Mesothelial cell of epicardium (in vitro differentiated cells): ENCODE results near the gene TSPYL4. TPM values are rescaled to one million over a fixed set of nuclear protein-coding genes. Genes with fewer than 3 reads are reported as not detected.
"Not testable (repeated sequence)": the region's sequence is repeated elsewhere in the genome, so short reads cannot be mapped to it uniquely, and the experiment has no call there.

Source experiments
- DNase-seq, 2 experiments: peaks; one replicate each; pipeline ENCODE4 v3.0.0; 2021; ENCODE audit warnings: low spot score in 2 of 2; ENCODE audit not compliant: unreplicated experiment in 2 of 2
- H3K27ac Mint-ChIP-seq: 2 replicates; pipeline ENCODE4 v1.8.0; 2021; ENCODE audit warnings: mixed read lengths
- H3K27me3 Mint-ChIP-seq: 2 replicates; pipeline ENCODE4 v1.8.0; 2021; ENCODE audit warnings: low read depth, mixed read lengths
- H3K36me3 Mint-ChIP-seq: 2 replicates; pipeline ENCODE4 v1.8.0; 2021; ENCODE audit warnings: mixed read lengths
- H3K4me1 Mint-ChIP-seq: 2 replicates; pipeline ENCODE4 v1.8.0; 2021; ENCODE audit warnings: mixed read lengths
- H3K4me3 Mint-ChIP-seq: 2 replicates; pipeline ENCODE4 v1.8.0; 2021; ENCODE audit warnings: mild to moderate bottlenecking, moderate library complexity, mixed read lengths
- H3K9me3 Mint-ChIP-seq: 2 replicates; pipeline ENCODE4 v1.8.0; 2021; ENCODE audit warnings: mixed read lengths
- CTCF ChIP-seq: fragments of 200-600 bp; sonication (generic); IDR thresholded peaks from one replicate; pipeline ENCODE4 v1.5.0; 2021; ENCODE audit warnings: antibody characterized with exemption; ENCODE audit not compliant: unreplicated experiment
- total RNA-seq: library from RNA; stranded (reverse); gene quantifications from 3 replicates; pipeline ENCODE4 v1.2.1, GENCODE V29; 2021

Gene TSPYL4
- total RNA-seq, 1 donor from 2014 or later = 44.0 TPM

- Mint-ChIP-seq H3K36me3 (peaks cover 2% of the 10 kb centered on the region), H3K27ac (no peak overlapping the region), H3K4me1 (peaks cover 13% of the 10 kb centered on the region), H3K9me3 (no peaks in the 10 kb centered on the region), H3K4me3 (no peak overlapping the region), H3K27me3 (no peaks in the 10 kb centered on the region)
- no peak for TF ChIP-seq CTCF
- no peak for DNase-seq
Measured at GRCh38 chr6:116286773-116287358, 33.0 kb upstream of the TSPYL4 start.

- not testable (repeated sequence) for H3K27ac Mint-ChIP-seq, H3K4me3 Mint-ChIP-seq
Measured at GRCh38 chr6:116284984-116285383, 31.1 kb upstream of the TSPYL4 start.

GRCh38 chr6:116283191-116283590 is 29.3 kb upstream of the TSPYL4 start:
- no peak overlapping the region for H3K27ac Mint-ChIP-seq

More at GRCh38 chr6:116284984-116285383, 31.1 kb upstream of the TSPYL4 start:
- not testable (repeated sequence) for DNase-seq, H3K27me3 Mint-ChIP-seq, H3K36me3 Mint-ChIP-seq, H3K9me3 Mint-ChIP-seq
- peaks cover 25% of the 10 kb centered on the region for H3K4me1 Mint-ChIP-seq

GRCh38 chr6:116282698-116283097 is 28.8 kb upstream of the TSPYL4 start:
- Mint-ChIP-seq H3K27ac (peak overlapping the region; percentile 47), H3K4me3 (no peak overlapping the region), H3K27me3 (no peaks in the 10 kb centered on the region), H3K36me3 (peaks cover 5% of the 10 kb centered on the region), H3K4me1 (peaks cover 41% of the 10 kb centered on the region), H3K9me3 (no peaks in the 10 kb centered on the region)
- DNase-seq = no peak
- TF ChIP-seq CTCF = no peak

More at GRCh38 chr6:116283191-116283590, 29.3 kb upstream of the TSPYL4 start:
- Mint-ChIP-seq H3K4me1 (peaks cover 36% of the 10 kb centered on the region), H3K9me3 (no peaks in the 10 kb centered on the region), H3K36me3 (peaks cover 2% of the 10 kb centered on the region), H3K4me3 (no peak overlapping the region), H3K27me3 (no peaks in the 10 kb centered on the region)
- TF ChIP-seq CTCF = no peak
- DNase-seq = no peak

GRCh38 chr6:116280933-116281316 is 27.1 kb upstream of the TSPYL4 start:
- Mint-ChIP-seq H3K9me3 (no peaks in the 10 kb centered on the region), H3K27me3 (no peaks in the 10 kb centered on the region), H3K36me3 (peaks cover 10% of the 10 kb centered on the region), H3K4me3 (peak overlapping the region; percentile 94), H3K27ac (peak overlapping the region; percentile 98), H3K4me1 (peaks cover 57% of the 10 kb centered on the region)
- TF ChIP-seq CTCF = no peak
- no peak for DNase-seq

GRCh38 chr6:116280161-116280932 is 26.5 kb upstream of the TSPYL4 start:
- Mint-ChIP-seq H3K27me3 (no peaks in the 10 kb centered on the region), H3K27ac (peak overlapping the region; percentile 98), H3K4me1 (peaks cover 63% of the 10 kb centered on the region), H3K9me3 (no peaks in the 10 kb centered on the region), H3K4me3 (peak overlapping the region; percentile 94), H3K36me3 (peaks cover 11% of the 10 kb centered on the region)
- no peak for TF ChIP-seq CTCF
- no peak for DNase-seq
